ENCODE data around the gene ABLIM2.

ABLIM2 gene

GRCh38 chr4:8192748-8193738, 34.4 kb upstream of the ABLIM2 start:
- no peak for DNase-seq

- DNase-seq: no peak
These were observed 32.6 kb upstream of the ABLIM2 start for GRCh38 chr4:8191136-8191747.

GRCh38 chr4:8189551-8190466, 31.2 kb upstream of the ABLIM2 start:
- DNase-seq: no peak

- DNase-seq: no peak
These were observed 30.3 kb upstream of the ABLIM2 start for GRCh38 chr4:8188743-8189550.

GRCh38 chr4:8188085-8188484, 29.5 kb upstream of the ABLIM2 start:
- no peak for DNase-seq

GRCh38 chr4:8185930-8186329, 27.3 kb upstream of the ABLIM2 start:
- no peak for DNase-seq

- no peak for DNase-seq
These were observed 26.7 kb upstream of the ABLIM2 start for GRCh38 chr4:8185295-8185694.

GRCh38 chr4:8184061-8184460, 25.4 kb upstream of the ABLIM2 start:
- no peak for DNase-seq

GRCh38 chr4:8182858-8183725, 24.5 kb upstream of the ABLIM2 start:
- no peak for DNase-seq

GRCh38 chr4:8182294-8182693, 23.7 kb upstream of the ABLIM2 start:
- DNase-seq: no peak

GRCh38 chr4:8181844-8182243, 23.2 kb upstream of the ABLIM2 start:
- no peak for DNase-seq

GRCh38 chr4:8181119-8181518, 22.5 kb upstream of the ABLIM2 start:
- no peak for DNase-seq

- no peak for DNase-seq
These were observed 21.9 kb upstream of the ABLIM2 start for GRCh38 chr4:8180310-8181093.

- no peak for DNase-seq
These were observed 21.2 kb upstream of the ABLIM2 start for GRCh38 chr4:8179771-8180170.

GRCh38 chr4:8179074-8179473, 20.5 kb upstream of the ABLIM2 start:
- DNase-seq: no peak

- DNase-seq: no peak
These were observed 19.3 kb upstream of the ABLIM2 start for GRCh38 chr4:8177956-8178355.

GRCh38 chr4:8177552-8177951, 18.9 kb upstream of the ABLIM2 start:
- no peak for DNase-seq

GRCh38 chr4:8176547-8177399, 18.2 kb upstream of the ABLIM2 start:
- DNase-seq: peak; percentile 49

- DNase-seq: no peak
These were observed 17.1 kb upstream of the ABLIM2 start for GRCh38 chr4:8175686-8176085.
